Gastrocnemius medialis (tissue), 4 donors: ENCODE results near the gene CFLAR.

ENCODE experiments used
- POLR2A ChIP-seq, 2 donors: fragments of 450-650 bp; IDR thresholded peaks; one replicate each; pipeline ENCODE4 v1.6.1; 2017; ENCODE audit warnings: antibody characterized with exemption in 2 of 2, mild to moderate bottlenecking in 2 of 2, moderate library complexity in 2 of 2
- TF ChIP-seq, protein P1 (sequence below), 5 experiments: fragments of 450-650 bp in 3 of 5; fragments of 200-600 bp in 2 of 5; sonication (generic) in 2 of 5; IDR thresholded peaks in 4 of 5; conservative IDR thresholded peaks in 1 of 5; 1 replicate in 4 of 5; 2 replicates in 1 of 5; pipeline ENCODE4 v1.5.1; 2016 to 2019; ENCODE audit warnings: antibody characterized with exemption in 5 of 5, mild to moderate bottlenecking in 3 of 5, moderate library complexity in 3 of 5

DNA sequence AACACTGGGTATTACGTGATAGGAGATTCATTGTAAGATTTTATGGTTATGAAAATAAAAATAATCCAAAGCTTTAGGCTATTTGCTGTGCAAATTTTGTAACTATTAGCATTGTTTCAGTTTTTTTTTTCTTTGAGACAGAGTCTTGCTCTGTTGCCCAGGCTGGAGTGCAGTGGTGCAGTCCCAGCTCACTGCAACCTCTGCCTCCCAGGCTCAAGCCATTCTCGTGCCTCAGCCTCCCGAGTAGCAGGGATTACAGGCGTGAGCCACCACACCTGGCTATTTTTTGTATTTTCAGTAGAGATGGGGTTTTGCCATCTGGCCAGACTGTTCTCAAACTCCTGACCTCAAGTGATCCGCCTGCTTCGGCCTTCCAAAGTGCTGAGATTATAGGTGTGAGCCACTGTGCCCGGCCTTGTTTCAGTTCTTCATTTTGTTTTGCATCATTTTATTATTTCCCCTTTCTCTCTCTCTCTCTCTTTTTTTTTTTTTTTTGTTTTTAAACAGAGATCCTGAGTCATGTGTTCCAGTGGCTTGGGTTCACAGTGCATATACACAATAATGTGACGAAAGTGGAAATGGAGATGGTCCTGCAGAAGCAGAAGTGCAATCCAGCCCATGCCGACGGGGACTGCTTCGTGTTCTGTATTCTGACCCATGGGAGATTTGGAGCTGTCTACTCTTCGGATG is 92.7 kb downstream of the CFLAR start:
- TF ChIP-seq POLR2A (IDR thresholded peaks at IDR 0.05): no peak
- TF ChIP-seq, protein P1, sequence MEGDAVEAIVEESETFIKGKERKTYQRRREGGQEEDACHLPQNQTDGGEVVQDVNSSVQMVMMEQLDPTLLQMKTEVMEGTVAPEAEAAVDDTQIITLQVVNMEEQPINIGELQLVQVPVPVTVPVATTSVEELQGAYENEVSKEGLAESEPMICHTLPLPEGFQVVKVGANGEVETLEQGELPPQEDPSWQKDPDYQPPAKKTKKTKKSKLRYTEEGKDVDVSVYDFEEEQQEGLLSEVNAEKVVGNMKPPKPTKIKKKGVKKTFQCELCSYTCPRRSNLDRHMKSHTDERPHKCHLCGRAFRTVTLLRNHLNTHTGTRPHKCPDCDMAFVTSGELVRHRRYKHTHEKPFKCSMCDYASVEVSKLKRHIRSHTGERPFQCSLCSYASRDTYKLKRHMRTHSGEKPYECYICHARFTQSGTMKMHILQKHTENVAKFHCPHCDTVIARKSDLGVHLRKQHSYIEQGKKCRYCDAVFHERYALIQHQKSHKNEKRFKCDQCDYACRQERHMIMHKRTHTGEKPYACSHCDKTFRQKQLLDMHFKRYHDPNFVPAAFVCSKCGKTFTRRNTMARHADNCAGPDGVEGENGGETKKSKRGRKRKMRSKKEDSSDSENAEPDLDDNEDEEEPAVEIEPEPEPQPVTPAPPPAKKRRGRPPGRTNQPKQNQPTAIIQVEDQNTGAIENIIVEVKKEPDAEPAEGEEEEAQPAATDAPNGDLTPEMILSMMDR (IDR thresholded peaks at IDR 0.05 in 4 of 5, conservative IDR thresholded peaks at IDR 0.05 in 1 of 5): no peak
